ENCODE results near the gene CRABP1.
"Not testable (repeated sequence)": the region's sequence is repeated elsewhere in the genome, so short reads cannot be mapped to it uniquely, and the experiment has no call there.

The CRABP1 gene

DNA sequence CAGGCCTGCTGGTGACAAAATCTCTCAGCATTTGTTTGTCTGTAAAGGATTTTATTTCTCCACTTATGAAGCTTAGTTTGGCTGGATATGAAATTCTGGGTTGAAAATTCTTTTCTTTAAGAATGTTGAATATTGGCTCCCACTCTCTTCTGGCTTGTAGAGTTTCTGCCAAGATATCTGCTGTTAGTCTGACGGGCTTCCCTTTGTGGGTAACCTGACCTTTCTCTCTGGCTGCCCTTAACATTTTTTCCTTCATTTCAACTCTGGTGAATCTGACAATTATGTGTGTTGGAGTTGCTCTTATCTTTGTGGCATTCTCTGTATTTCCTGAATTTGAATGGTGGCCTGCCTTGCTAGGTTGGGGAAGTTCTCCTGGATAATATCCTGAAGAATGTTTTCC is 40.0 kb downstream of the CRABP1 start:
- DNase-seq = not testable (repeated sequence)

DNA sequence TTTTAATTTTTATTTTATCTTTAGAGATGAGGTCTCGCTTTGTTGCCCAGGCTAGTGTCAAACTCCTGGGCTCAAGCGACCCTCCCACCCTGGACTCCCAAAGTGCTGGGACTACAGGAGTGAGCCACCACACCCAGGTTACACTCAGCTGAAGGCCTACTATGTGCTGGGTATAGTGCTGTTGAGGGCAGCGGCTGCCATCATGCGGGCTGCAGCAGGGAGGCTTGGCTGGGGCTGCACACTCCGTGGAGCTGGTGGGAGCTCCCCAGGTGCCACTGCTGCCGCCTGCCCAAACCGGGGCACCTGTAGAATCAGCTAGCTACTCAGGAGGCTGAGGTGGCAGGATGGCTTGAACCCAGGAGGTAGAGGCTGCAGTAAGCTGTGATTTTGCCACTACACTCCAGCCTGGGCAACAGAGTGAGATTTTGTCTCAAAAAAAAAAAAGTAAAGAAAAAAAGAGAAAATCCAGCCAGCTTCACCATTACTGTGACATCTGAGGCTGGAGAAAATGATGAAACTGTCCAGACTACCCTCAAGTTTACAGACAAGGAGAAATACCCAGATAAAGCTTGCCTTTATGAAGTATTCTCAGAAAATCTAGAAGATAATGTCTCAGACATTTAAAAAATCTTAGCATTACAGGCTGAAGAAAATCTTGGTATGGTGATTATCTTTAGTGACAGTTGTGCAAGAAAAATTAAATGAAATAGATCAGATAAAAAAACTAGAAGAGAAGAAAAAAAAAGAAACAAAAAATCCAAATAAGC is 42.1 kb downstream of the CRABP1 start:
- no peak for DNase-seq

DNA sequence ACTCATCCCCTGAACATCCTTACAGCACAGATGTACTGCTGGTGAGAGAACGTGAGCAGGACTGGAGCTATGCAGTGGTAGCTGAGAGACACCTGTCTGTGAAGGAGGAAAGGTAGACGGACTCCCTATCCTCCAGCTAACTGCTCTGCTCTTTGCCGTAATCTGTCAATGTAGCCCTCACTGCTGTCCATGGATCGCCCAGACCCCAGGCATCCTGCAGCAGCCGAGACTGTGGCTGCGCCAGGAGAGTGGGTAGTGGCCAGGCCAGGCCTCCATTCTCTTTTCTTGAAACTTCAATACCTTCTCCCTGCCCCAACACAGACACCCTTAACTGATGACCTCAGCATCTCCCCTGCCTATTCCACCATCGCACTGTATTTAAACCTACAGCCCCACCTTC is 44.5 kb downstream of the CRABP1 start:
- DNase-seq = no peak

DNA sequence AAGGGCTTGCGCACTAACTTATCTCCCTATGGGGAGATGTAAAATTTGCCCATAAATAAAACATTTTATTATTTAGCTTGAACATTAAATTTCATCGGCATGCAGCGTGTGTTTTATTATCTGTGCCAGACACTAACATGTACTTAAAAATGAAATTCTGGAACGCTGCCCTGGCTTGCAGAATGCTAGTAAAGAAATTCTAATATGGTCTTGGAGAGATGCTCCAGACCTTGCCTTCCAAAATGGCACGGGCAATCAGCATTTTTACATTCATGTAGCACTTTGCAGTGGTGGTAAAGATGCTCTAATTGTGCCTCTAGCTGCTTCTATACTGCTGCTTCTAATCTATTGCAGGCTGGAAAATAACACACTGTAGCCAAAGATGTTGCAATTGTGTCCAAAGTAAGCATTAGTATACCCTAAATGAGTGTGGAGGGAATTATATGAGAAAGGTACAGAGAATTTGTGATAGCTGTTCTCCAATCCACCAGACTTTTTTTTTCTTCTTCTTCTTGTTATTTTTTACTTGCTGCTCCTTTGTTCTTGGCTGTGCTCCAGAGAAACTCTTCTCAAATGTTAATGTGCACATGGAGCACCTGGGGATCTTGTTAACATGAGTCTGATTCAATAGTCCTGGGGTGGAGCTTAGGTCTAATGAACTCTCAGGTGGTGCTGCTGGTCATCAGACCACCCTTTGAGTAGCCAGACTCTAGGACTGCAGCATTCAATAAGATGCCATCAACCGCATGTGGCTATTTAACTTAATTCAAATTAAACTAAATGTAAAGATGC is 47.3 kb downstream of the CRABP1 start:
- no peak for DNase-seq

DNA sequence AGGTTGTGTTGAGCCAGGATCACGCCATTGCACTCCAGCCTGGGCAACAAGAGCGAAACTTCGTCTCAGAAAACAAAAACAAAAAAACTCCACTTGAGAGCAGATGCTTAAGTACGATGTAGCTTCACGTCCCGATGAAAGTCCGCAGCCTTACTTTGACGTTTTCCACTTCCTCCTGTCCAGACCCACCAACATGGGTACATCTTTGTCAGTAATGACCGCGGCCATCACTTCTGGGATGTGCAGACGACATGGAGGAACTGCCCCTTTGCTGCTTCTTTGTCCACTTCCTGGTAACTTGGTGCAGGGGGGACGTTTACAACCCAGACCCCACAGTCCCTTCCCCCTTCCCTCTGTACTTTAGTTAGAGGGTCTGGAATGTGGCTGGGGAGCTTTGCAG is 48.7 kb downstream of the CRABP1 start:
- no peak for DNase-seq

DNA sequence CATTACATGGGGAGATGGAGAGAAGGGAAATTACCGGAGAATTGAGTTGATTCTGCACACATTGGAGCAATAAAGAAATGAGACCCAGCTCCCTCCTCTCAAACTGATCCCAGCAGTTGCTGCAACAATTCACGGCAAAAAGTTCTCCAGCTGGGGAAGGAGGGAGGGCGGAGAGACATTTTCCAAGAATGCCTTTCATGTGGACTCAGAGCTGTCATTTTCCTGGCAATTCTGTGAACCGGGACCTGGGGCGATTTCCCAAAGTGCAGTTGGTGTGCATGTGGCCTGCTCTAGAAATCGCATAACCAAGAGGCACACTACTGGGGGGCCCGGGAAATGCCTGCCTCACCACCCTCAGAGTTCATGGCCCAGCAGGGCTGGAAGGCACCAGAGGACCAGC is 49.2 kb downstream of the CRABP1 start:
- DNase-seq = peak; percentile 44

DNA sequence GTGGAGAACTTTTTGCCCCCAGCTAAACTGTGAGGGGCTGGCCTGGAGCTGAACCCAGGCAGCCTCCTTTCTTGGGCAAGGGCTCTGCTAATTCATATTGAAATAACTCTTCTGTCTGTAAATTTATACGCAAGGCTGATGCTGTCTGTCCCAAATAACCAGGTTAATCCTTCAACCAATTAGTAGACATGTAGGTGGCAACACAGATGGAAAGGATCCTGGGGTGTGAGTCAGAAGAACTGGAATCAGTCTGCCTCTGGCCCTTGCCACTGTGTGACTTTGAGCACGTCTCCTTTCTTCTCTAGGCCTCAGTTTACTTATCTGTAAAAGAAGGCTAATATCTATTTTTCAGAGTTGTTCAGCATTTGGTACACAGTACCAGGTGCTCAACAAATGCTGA is 49.6 kb downstream of the CRABP1 start:
- no peak for DNase-seq

DNA sequence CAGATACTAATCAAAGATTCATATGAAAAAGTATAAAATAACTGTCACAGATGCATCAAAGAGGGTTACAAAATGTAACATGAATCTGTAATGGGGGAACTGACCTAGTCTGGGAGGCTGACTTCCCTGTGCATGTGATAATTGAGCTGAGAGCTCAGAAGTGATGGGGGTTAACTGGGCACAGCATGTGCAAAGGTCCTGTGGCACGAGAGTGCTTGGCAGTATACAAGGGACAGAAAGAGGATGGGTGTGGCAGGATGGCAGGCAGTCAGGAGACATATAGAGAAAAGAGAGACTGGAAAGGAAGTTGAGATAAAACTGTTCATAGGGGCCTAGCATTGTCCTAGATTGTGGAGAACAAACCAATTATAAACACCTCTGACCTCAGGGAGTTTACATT is 50.1 kb downstream of the CRABP1 start:
- DNase-seq = no peak

DNA sequence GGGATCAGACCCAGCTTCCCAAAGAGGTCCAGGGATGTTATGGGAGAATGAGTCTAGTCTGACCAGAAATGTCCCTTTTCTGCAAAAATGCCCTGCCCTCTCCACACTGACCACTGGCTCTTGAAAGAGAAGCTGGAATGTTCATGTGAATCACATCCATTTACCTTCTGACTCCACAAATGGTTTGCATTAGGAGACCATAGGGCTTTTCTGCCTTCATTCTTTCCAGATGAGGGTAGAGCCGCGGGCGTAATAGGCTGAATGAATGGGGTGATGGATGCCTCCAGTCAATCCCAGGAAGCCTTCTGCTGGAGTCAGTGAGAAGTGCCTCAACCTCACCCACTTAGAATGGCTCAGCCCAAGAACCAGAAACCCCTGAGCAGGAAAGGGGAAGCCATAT is 50.7 kb downstream of the CRABP1 start:
- DNase-seq = peak; percentile 58

DNA sequence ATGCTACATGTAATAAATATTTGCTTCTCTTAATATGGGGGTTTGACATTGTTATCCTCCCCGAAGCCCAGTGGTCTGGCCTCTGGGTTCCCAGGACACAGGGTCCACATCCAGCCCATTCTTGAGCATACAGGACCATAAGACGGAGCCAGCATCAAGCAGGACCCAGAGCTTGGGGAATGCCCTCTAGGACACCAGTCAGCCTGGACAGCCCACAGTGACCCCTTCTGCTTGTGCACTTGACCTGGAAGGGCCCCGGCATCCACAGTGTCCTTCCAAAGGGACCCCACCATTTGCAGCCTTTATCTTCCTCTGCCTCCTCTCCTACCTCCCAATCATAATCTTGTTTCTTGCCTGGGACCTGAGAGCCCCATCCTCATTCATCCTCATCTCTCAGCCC is 51.6 kb downstream of the CRABP1 start:
- no peak for DNase-seq

DNA sequence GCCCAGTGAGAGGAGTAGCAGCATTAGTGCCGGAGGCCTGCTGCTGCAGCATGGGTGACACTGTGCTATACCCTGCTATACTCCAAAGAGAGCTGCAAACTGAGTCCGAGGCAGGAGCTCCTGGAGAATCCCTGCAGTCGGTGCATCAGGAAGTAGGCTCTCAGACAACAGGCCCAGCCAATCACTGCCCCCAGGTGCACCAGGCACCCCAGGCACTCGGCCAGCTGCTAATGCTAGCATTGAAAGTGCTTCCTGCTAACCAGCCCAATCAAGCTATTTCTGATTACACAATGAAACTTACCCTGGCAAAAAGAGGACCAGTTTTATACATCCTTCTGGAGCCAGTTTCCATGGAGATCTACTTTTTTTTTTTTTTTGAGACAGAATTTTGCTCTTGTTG is 52.3 kb downstream of the CRABP1 start:
- no peak for DNase-seq

DNA sequence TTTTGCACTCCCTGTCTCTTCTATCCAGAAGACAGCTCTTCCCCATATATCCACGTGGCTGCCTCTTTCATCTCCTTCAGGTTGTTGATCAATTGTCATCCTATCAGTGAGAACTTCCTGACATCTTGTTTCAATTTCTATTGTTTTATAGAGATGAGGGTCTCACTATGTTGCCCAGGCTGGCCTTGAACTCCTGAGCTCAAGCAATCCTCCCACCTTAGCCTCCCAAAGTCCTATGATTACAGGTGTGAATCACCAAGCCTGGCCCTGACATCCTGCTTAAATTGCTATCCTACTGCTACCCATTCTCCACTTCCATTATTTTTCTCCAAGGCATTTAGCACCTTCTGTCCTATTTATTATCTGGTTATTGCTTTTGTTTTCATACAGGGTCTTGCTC is 53.0 kb downstream of the CRABP1 start:
- no peak for DNase-seq

DNA sequence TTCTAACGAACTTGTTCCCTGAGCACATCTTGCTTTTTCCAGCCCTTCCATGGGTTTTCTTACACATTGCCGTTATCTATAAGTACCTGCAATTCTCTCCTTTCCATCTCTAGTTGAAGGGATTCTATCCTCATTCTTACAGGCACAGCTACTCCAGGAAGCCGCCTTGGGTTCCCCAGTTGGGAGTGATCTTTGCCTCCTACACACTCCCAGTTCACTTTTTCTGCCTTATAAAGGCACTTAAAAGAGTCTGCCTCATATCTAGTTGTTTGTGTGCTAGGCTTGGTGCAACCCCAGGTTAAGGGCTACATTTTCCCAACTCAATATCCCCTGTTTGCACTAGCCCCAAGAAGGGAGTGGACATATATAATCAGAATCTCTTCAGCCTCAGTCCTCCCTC is 53.9 kb downstream of the CRABP1 start:
- DNase-seq = no peak

DNA sequence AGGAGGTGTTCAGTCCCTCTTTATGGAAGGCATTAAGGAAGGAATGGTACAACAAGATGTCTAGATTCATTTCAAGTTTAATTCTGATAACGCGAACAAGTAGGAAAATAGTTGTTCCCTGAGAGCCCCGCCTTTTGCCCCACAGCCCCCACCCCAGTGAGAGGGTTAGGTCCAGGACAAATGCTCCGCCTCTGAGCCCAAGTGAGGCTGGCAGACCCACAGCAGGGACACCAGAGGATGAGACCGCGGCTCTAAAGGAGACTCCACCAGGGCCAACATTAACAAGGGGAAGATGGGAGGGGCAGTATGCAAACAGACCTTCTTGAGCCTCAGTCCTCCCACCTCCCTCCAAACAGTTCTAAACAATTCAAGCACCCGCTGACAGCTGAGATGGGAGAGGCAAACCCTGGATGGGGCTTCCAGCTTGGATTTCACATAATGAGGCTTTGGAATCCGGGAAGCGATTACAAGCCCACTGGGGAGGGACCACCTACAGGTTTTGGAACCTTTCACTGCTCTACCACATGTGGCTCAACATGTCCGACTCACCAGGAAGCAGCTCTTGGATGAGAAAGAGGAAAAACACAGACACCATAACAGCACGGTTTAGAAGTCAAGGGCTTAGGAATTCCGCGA is 54.9 kb downstream of the CRABP1 start:
- peak; percentile 26 for DNase-seq

DNA sequence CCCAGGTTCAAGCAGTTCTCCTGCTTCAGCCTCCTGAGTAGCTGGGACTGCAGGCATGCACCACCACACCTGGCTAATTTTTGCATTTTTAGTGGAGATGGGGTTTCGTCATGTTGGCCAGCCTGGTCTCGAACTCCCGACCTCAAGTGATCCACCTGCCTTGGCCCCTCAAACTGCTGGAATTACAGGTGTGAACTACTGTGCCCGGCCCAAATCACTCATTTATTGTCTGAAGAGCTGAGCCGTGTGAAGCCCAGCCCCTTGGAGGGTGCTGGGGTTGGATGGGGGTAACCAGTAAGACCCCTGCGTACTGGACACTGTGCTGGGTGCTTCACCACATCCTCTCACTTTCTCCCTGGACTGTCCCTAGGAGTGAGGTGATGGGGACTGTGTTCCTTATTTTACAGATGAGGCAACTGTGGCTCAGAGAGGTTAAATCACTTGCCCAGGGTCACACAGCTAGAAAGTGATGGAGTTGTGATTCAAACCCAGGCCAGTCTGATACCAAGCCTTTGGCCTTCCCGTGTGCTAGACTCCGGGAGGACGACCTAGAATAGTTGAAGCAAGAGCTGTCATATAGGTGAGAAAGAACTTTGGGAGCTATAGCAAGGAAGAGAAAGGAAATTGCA is 56.1 kb downstream of the CRABP1 start:
- no peak for DNase-seq

DNA sequence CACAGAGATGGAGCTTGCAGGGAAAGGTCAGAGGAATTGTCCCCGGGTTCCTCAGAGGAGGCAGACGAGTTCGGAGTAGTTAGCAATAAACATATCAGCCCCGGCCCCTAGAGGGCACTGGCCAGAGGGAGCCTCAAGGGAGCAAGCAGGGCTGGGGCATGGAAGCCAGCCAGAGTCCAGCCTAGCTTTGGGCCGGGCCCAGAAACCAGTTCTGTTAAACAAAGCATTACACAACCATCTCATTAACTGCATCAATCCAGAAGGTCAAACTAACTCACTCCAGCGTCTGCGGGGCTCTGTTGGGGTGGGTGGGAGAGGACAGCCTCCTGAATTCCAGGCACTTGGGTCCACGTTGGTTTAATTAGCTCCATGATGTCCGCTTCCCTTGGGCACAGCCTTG is 56.8 kb downstream of the CRABP1 start:
- DNase-seq = no peak

DNA sequence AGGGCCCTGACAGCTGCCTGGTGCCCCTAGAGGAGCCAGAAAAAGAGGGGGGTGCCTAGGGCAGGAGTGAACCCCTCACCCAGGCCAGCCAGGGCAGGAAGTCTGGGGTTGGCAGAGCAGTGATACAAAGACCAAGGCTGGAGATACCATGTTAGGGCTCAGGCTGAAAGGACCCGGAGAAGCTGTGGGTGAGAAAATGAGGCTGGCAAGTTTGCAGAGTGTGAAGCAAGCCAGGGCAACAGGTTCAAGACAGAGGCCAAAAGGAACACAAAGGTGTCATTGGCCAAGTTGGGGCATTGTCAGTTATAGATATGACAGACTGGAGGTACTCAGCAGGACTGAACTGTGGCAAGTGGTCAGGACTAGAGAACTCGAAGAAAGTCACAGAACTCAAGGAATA is 57.2 kb downstream of the CRABP1 start:
- no peak for DNase-seq

Data from fibroblast of skin of right biceps (primary cell).